GM19193 (cell line): Measurements from ENCODE around the gene LAIR1.

Experiments
- POLR2A ChIP-seq: IDR thresholded peaks from 4 replicates; pipeline ENCODE4 v1.6.1; 2011; ENCODE audit not compliant: insufficient read depth, insufficient read length; ENCODE audit errors: extremely low read depth

LAIR1 gene

DNA sequence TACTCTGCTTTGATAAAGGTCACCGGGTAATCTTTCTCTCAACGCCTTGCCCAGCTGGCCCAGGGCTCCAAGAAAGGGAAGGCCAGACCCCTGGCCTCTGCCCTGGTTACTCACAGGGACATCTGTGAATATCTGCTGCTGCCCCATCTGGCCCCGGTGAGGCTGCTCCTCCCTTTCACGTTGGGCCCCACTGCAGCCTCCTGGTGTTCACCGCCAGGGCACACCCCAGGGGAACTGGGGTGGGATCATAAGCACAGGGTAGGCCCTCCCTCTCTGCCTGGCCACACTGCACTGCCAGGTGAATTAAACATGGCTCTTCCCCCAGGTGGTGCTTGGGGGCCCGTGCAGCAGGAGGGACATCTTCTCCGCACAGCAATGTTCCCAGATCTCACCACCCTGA, 12.7 kb downstream of the LAIR1 start:
- no peak for TF ChIP-seq POLR2A

DNA sequence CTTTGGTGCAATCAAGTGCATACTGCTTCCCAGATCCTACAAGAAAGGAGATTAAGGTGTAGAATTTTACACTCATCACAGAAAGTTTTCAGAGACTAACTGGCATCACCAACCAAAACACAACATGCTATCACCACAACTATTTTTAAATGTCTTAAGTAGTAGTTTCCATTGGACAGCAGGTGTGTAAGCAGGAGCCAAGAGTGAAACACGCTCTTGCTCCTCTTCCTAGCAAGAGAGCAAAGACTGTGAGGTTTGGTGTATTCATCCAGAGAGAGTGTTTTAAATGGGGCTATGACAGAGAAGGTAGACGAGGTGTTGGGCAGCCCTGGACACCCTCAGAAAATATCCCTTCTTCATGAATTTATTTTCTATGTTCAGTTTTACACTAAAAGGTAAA, 13.3 kb downstream of the LAIR1 start:
- TF ChIP-seq POLR2A: no peak

DNA sequence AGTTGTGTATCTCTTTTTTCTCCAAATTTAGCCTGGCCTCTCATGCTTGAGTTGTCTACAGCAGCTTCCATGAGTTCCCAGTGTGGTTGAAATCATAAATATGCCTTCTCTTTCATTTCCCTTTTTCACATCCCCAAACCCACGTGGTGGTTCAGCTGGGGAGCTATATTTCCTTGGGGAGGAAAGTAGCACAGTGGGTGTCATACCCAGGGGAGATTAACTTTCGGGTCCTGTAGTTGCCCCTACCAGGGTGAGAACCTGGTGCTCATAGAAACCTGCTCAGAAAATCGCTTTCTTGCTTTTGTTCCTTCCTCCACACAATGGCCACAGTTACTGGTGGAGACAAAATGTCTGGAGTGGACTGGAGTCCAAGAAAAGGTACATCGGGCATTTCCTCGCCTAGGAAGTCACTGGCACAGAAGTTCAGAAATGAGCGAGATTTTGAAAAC, 18.8 kb downstream of the LAIR1 start:
- no peak for TF ChIP-seq POLR2A

DNA sequence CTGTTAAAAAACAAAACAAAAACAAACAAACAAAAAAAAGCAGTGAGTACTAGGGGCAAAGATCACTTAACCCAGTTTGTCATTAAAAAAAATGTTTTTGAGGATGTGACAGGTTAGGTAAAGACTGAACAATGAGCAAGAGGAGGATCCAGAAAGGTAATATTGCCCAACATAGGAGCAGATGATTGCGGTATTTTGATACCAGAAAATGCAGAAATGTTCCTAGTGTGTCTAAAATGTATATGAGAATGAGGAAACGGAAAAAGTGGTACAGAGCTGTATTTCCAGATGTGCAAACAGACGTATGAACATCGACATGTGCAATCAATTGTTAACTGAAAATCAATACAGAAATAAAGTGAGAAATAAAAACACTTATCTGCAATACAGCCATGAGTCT, 20.9 kb downstream of the LAIR1 start:
- no peak for TF ChIP-seq POLR2A

DNA sequence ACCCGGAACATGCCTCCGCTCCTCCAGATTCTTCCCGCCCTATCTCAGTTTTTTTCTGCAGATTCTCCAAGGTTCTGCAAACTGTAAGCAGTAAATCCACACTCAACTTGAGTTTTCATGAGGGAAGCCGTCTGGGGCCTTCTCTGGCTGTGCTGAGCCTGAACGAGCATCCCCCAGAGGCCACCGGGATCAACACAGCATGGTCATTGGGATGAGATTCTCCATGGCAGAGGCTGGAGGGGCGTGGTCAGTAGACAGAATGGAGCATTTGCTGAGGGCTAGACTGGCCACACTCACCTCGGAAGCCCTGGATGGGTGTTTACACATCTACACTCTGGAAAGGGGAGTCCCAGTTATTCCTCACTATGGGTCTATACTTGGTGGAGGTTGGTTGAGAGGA, 23.4 kb downstream of the LAIR1 start:
- no peak for TF ChIP-seq POLR2A

DNA sequence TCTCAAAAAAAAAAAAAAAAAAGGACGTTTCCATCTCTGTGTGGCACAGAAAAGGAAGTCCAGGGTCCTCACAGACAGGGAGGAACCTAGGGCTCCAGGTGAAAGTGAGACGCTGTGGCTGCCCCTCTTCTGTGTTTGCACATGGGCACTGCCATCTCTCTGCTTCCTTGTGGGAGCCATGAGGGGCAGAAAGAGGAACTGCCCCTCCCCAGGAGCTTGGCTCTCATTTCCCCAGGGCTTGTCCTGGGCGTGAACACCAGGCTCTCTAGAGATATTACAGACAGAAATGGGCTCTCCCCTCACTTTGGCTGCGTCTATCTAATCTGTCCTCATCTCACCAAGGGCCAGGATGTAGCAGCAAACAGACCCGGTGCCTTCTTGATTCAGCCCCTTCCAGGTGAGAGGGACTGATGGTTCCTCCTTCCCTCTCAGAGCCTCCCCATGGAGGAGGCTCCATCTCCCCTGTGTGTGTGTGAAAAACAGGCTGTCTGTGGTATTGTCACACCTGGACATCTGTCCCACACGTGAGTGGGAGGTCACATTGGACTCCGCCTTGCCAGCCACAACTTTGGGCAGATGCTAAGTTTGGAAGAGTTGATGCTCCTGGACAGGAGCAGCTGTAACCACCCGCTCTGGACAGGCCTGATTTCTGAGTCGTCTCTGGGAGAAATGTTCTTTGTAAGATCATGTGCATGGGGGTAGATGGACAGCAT, 24.9 kb downstream of the LAIR1 start:
- no peak for TF ChIP-seq POLR2A

DNA sequence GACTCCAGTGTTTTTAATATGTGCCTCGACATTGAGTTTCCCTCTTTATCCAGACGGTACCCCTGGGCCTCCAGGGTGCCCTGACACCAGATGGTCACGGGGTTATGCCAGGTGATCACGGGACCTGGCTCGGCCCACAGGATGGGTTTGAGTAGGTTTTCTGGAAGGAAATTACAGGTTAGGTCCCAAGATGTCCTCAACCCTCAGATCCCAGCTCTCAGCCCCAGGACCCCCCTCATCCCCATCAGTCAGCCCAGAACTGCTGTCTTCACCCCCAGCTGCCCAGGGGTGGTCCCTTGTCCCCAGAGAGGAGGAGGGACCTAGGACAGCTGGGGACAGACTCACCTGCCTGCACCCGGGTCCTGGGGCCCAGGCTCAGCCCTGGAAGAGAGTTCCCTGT, 26.2 kb downstream of the LAIR1 start:
- TF ChIP-seq POLR2A: no peak

DNA sequence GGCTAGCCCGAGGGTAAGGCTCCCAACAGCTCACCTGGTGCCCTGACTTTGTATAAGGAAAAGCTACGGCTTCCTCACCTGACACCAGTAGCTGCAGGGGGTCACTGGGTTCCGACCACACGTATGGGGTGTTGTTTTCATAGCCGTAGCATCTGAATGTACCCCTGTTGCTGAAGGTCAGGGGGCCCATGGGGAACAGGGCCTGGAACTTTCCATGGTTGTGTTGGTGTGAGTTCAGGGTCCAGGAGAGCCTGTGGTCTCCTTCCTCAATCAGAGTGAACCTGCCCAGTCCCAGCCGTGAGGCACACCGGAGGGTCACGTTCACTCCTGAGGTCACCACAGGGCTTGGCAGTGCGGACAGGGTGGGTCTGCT, 26.9 kb downstream of the LAIR1 start:
- no peak for TF ChIP-seq POLR2A

DNA sequence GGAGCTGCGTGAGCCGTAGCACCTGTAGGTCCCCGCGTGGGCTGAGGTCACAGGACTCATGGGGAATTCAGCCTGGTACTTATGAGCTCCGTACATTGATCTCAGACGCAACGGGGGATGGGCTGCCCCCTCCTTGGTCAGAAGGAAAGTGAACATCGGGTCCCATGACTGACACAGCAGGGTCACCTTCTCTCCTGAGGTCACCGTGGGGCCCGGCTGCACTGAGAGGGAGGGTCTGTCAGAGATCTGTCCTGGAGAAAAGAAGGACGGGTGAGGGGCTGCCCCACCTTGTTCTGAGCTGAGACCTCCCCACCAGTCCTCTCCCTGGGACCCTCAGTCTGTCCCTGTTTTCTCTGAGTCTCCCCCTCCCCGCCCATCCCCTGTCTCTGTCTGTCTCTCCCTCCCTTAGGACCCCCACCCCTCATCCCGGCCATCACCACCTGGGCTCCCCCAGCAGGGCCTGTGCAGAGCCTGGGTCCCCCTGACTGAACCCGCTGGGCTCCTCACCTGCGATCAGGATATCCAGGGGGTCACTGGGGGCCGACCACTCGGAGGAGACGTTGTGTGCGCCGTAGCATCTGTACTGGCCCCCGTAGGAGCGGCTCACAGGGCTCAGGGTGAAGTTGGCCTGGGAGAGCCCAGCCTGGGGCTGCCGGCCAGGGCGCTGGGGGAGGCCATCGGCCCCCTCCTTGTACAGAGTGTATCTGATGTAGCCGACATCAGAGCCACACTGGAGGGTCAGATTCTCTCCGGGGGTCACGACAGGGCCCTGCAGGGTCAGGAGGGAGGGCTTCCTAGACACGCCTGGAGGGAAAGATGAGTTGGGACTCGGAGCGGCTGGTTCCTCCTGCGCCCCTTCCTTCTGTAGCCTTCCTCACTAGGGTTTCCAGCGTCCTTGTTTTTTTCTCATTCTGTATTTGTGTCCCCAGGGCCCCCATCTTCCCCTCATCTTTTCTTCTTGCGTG, 27.6 kb downstream of the LAIR1 start:
- no peak for TF ChIP-seq POLR2A

DNA sequence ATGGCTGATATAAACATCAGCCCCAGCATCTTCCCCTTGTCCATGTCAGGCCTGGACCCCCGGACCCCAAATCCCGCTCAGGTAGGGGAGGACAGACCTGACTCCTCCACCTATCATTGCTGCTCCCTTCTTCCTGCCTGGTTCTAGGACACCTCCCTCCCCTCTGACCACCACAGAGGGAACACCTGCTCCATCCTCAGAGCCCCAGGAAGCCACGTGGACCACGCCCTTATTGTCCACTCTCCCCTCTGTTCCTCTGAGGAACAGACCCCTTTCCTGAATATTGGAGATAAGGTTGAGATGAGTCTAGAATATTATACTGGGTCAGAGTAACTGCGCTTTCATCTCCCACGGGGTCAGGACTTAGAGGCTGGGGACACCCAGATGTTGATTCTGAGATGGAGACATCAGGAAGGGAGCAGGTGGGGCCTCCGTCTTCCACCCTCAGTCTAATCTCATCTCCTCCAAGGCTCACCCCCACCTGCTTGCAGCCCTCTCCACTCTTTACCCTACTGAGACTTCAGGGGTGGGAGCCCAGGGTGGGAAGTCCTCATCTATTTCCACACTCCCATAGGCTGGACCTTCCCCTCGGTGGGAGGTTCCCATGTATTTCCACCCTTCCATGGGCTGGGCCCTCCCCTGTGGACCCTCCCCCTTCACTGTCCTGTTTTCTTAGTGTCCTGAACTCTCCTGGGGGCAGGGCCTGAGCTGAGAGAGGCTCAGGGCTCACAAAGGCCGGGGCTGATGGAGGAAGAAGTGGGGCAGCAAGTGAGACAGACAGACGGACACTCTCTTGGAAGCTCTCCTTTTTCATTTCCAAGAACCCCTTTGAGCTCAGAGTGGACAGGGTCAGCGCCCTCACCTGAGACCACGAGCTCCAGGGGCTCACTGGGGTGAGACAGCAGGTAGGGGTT, 28.5 kb downstream of the LAIR1 start:
- TF ChIP-seq POLR2A: no peak

DNA sequence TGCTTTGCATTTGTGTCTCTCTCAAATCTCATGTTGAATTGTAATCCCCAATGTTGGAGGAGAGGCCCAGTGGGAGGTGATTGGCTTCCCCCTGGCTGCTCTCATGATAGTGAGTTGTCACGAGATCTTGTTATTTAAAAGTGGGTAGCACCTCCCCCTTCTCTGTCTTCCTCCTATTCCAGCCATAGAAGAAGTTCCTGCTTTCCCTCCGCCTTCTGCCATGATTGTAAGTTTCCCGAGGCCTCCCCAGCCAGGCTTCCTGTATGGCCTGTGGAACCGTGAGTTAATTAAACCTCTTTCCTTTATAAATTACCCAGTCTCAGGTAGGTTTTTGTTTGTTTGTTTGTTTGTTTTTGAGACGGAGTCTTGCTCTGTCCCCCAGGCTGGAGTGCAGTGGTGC, 29.6 kb downstream of the LAIR1 start:
- TF ChIP-seq POLR2A: no peak

DNA sequence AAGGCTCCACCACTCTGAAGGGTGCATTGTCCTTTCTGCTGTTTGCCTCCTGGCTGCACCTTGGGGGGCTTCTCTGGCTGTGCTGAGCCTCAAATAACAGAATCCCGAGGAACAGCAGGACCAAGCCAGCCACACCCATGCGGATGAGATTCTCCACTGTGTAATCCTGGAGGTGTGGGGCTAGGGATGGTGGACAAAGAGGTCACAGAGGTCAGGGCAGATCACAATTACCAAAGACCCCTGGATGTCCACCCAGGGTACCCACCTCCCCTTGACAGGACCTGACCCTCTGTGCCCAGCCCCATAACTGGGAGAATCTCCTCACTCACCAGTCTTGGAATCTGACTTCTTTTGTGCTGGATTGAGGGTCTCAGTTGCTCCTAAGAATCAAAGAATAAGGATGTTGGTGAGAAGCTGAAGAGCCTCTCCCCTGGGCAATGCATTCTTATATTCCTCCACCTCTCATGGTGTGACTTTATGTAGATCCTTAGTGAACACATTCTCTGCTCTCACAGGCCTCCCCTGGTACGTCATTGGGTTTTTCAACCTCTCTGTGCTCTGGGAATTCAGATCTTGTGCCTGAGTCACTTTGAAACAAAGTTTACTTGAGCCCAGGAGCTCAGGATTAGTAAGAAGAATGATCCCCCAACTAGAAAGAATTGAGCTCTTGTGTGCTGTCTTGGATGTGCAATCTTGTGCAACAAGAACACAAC, 31.0 kb downstream of the LAIR1 start:
- TF ChIP-seq POLR2A: no peak

DNA sequence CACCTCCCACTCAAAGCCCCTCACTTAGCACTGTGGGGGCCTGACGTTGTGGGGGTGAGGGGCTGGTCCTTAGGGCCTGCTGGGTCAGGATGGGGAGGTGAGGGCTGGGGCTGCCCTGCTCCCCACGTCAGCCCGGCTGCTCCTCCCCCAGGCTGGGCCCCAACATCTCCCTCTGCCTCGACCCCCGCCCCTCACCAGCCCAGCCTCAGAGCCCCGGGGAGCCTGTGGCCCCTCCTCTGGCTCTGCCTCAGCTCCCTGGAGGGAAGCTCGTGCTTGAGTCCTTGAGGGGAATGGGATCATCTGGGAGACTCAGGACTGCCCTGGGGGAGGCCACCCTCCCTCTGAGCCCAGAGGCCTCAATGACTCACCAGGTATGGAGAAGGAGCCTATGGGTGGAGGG, 32.6 kb downstream of the LAIR1 start:
- no peak for TF ChIP-seq POLR2A

DNA sequence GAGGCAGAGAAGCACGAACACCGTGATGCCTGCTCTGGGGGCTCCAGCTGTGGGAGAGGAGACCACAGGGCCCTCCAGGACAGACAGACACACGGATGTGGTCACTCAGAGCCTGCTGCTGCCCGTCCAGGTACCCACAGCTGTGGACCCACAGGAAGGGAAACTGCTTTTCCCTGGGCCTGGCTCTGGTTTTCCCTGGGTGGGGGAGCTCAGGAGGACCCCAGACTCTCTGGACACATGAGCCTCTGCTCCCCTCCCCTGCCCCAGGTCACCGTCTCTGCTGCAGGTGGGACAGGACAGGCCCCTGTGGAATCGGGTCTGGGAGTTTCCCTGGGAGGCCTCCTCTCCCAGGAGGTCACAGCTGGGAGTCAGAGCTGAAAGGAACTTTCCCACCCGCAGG, 33.1 kb downstream of the LAIR1 start:
- TF ChIP-seq POLR2A: no peak
